ENCODE measurements around the gene SDK2.

DNA sequence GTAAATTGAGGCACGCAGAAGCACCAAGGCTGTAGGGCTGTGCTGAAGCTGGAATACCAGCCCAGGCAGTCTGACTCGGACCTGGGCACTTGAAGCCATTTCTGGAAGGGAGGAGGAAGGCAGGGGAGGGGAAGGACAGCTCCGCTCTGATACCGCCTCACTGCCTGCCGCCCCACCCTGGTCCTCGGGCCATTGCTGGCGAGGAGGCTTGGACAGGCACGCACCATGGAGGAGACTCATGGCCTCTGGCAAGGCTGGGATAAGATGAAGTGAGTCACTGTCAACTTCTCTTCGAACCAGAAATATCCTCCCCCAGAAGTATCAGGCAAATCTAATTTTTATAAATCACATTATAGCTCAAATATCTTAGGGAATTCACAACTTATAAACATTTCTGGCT is 81.3 kb downstream of the SDK2 start:
- TF ChIP-seq CTCF (IDR thresholded peaks at IDR 0.05; ENCODE audit: low read length) (no peak), EZH2phosphoT487 (IDR thresholded peaks at IDR 0.05; ENCODE audit: low read length) (no peak), EZH2 (optimal IDR thresholded peaks at IDR 0.05; ENCODE audit: low read depth, low read length) (no peak)

Data from MM.1S (cell line).